H9 (cell line): ENCODE results near the gene PLA2G2E. TPM values are rescaled to one million over a fixed set of nuclear protein-coding genes. Genes with fewer than 3 reads are reported as not detected.

Experiments used
- DNase-seq: peaks from one replicate; pipeline ENCODE4 v3.0.0-alpha.2; 2017
- H2AFZ ChIP-seq: one replicate; pipeline ENCODE4 v1.6.1; 2013; ENCODE audit warnings: mild to moderate bottlenecking, low read length, control low read depth, moderate library complexity
- H2AK5ac ChIP-seq: 2 replicates; pipeline ENCODE4 v1.6.1; 2013; ENCODE audit warnings: low read length, control low read depth, mixed read lengths; ENCODE audit not compliant: insufficient read length
- H2BK120ac ChIP-seq: one replicate; pipeline ENCODE4 v1.6.1; 2013; ENCODE audit warnings: low read depth, mild to moderate bottlenecking, low read length, control low read depth, inconsistent platforms; ENCODE audit not compliant: poor library complexity, severe bottlenecking
- H2BK12ac ChIP-seq: 2 replicates; pipeline ENCODE4 v1.6.1; 2013; ENCODE audit warnings: low read length, control low read depth, mixed read lengths, low read depth; ENCODE audit not compliant: insufficient read length
- H2BK15ac ChIP-seq: 2 replicates; pipeline ENCODE4 v1.6.1; 2013; ENCODE audit warnings: low read depth, low read length, control low read depth
- H2BK20ac ChIP-seq: one replicate; pipeline ENCODE4 v1.6.1; 2013; ENCODE audit warnings: low read depth, mild to moderate bottlenecking, low read length, control low read depth, inconsistent platforms; ENCODE audit not compliant: poor library complexity, severe bottlenecking
- H2BK5ac ChIP-seq: 2 replicates; pipeline ENCODE4 v1.6.1; 2013; ENCODE audit warnings: low read length, control low read depth, mixed read lengths; ENCODE audit not compliant: insufficient read length
- H3K14ac ChIP-seq: 2 replicates; pipeline ENCODE4 v1.6.1; 2013; ENCODE audit warnings: low read length, control low read depth; ENCODE audit not compliant: insufficient read depth
- H3K18ac ChIP-seq: 2 replicates; pipeline ENCODE4 v1.6.1; 2013; ENCODE audit warnings: low read depth, mild to moderate bottlenecking, mixed read lengths, low read length, control low read depth; ENCODE audit not compliant: insufficient read length
- H3K23ac ChIP-seq: 2 replicates; pipeline ENCODE4 v1.6.1; 2013; ENCODE audit warnings: low read length, control low read depth, mixed read lengths, low read depth; ENCODE audit not compliant: insufficient read length
- H3K23me2 ChIP-seq: 2 replicates; pipeline ENCODE4 v1.6.1; 2013; ENCODE audit warnings: low read depth, mild to moderate bottlenecking, mixed read lengths, low read length, control low read depth; ENCODE audit not compliant: insufficient read length, poor library complexity, severe bottlenecking
- H3K27ac ChIP-seq: 2 replicates; pipeline ENCODE4 v1.5.1; 2013; ENCODE audit warnings: low read length, control low read depth, mixed read lengths, low read depth; ENCODE audit not compliant: insufficient read length
- H3K27me3 ChIP-seq: 2 replicates; pipeline ENCODE4 v1.6.1; 2013; ENCODE audit warnings: low read length, control low read depth, inconsistent platforms; ENCODE audit not compliant: insufficient read depth
- H3K4ac ChIP-seq: 2 replicates; pipeline ENCODE4 v1.6.1; 2013; ENCODE audit warnings: low read depth, mild to moderate bottlenecking, control low read depth, inconsistent platforms, low read length, moderate library complexity
- H3K4me1 ChIP-seq: 2 replicates; pipeline ENCODE4 v1.6.1; 2013; ENCODE audit warnings: low read length, control low read depth, inconsistent platforms; ENCODE audit not compliant: insufficient read depth
- H3K4me2 ChIP-seq: 2 replicates; pipeline ENCODE4 v1.6.1; 2013; ENCODE audit warnings: low read length, control low read depth, mixed read lengths; ENCODE audit not compliant: insufficient read length, insufficient read depth
- H3K56ac ChIP-seq: 2 replicates; pipeline ENCODE4 v1.6.1; 2013; ENCODE audit warnings: low read depth, mild to moderate bottlenecking, mixed read lengths, low read length, control low read depth; ENCODE audit not compliant: insufficient read length
- H3K79me1 ChIP-seq: 2 replicates; pipeline ENCODE4 v1.6.1; 2013; ENCODE audit warnings: low read depth, mild to moderate bottlenecking, moderate library complexity, low read length, control low read depth, inconsistent platforms; ENCODE audit not compliant: insufficient read depth, poor library complexity, severe bottlenecking
- H3K79me2 ChIP-seq: 2 replicates; pipeline ENCODE4 v1.6.1; 2013; ENCODE audit warnings: low read length, control low read depth, inconsistent platforms; ENCODE audit not compliant: insufficient read depth
- H3K9ac ChIP-seq: 2 replicates; pipeline ENCODE4 v1.6.1; 2013; ENCODE audit warnings: low read length, control low read depth, mixed read lengths; ENCODE audit not compliant: insufficient read length; ENCODE audit errors: extremely low read depth
- H3K9me3 ChIP-seq: one replicate; pipeline ENCODE4 v1.6.1; 2013; ENCODE audit warnings: low read depth, low read length, inconsistent platforms; ENCODE audit not compliant: control insufficient read depth
- H3T11ph ChIP-seq: one replicate; pipeline ENCODE4 v1.6.1; 2013; ENCODE audit warnings: mild to moderate bottlenecking, low read length, control low read depth, inconsistent platforms
- H4K20me1 ChIP-seq: one replicate; pipeline ENCODE4 v1.6.1; 2013; ENCODE audit not compliant: control insufficient read depth, insufficient read length, insufficient read depth
- H4K5ac ChIP-seq: 2 replicates; pipeline ENCODE4 v1.6.1; 2013; ENCODE audit warnings: low read depth, mild to moderate bottlenecking, mixed read lengths, low read length, control low read depth; ENCODE audit not compliant: insufficient read length
- H4K8ac ChIP-seq: replicated peaks from 2 replicates; pipeline ENCODE4 v1.6.1; 2013; ENCODE audit warnings: low read length, control low read depth, mixed read lengths, low read depth; ENCODE audit not compliant: insufficient read length
- H4K91ac ChIP-seq: 2 replicates; pipeline ENCODE4 v1.6.1; 2013; ENCODE audit warnings: low read depth, mild to moderate bottlenecking, moderate library complexity, mixed read lengths, low read length, control low read depth; ENCODE audit not compliant: insufficient read length
- H3K27ac Mint-ChIP-seq, 3 experiments: 2 replicates in 2 of 3; 3 replicates in 1 of 3; pipeline ENCODE4 v1.8.0; 2020 to 2021; ENCODE audit warnings: mixed read lengths in 3 of 3, mild to moderate bottlenecking in 1 of 3, moderate library complexity in 1 of 3
- H3K27me3 Mint-ChIP-seq: 2 replicates; pipeline ENCODE4 v1.8.0; 2021; ENCODE audit warnings: low read depth, mild to moderate bottlenecking, moderate library complexity, mixed read lengths
- H3K36me3 Mint-ChIP-seq, 3 experiments: 2 replicates in 2 of 3; 3 replicates in 1 of 3; pipeline ENCODE4 v1.8.0; 2020 to 2021; ENCODE audit warnings: low read depth in 3 of 3, mixed read lengths in 3 of 3; ENCODE audit not compliant: insufficient read depth in 1 of 3
- H3K4me1 Mint-ChIP-seq, 2 experiments: 2 replicates each; pipeline ENCODE4 v1.8.0; 2020; ENCODE audit warnings: mixed read lengths in 2 of 2
- H3K4me3 Mint-ChIP-seq, 2 experiments: 2 replicates in 1 of 2; 3 replicates in 1 of 2; pipeline ENCODE4 v1.8.0; 2020 to 2021; ENCODE audit warnings: mild to moderate bottlenecking in 2 of 2, mixed read lengths in 2 of 2, moderate library complexity in 1 of 2
- H3K9me3 Mint-ChIP-seq, 2 experiments: 2 replicates in 1 of 2; 3 replicates in 1 of 2; pipeline ENCODE4 v1.8.0; 2020; ENCODE audit warnings: mild to moderate bottlenecking in 2 of 2, mixed read lengths in 2 of 2, moderate library complexity in 1 of 2
- WGBS: extraction: QIAGEN DNeasy Blood & Tissue Kit; methylation state at CpG from one replicate; pipeline ENCODE4 v1.1.7; 2013; ENCODE audit warnings: missing lambda C conversion rate, low lambda C conversion rate, mixed read lengths; ENCODE audit not compliant: insufficient read length; ENCODE audit errors: extremely low coverage; 5-methylcytosine and 5-hydroxymethylcytosine counted together
- total RNA-seq: library from RNA; stranded (reverse); gene quantifications from 2 replicates; pipeline ENCODE4 v1.2.1, GENCODE V29; 2021
- TF ChIP-seq, protein P1 (sequence below): fragments of 200-600 bp; sonication (generic); conservative IDR thresholded peaks from 3 replicates; pipeline ENCODE4 v1.8.0; 2021; ENCODE audit warnings: antibody characterized with exemption, mild to moderate bottlenecking

Gene PLA2G2E
- total RNA-seq, 1 experiment from 2014 or later = not detected

DNA sequence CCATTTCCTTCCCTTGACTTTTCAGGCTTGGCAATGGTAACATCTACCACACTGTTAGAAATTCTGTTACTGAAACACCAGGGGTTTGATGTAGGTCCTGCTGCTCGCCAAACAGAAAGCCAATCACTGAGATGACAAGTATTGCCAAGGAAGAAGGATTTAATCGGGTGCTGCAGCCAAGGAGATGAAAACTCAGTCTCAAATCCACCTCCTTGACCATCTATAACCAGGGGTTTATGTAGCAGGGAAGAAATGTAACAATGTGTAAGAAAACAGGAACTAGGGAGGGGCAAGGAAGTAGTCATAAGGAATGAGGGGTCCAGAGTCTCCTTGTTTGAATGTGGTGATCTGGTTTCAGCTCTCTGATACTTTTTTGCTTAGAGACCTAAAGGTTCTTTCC lies 30.6 kb upstream of the PLA2G2E start:
- no peak overlapping the region for H3K27ac ChIP-seq
- H3K79me1 ChIP-seq = no peaks in the 10 kb centered on the region
- no peaks in the 10 kb centered on the region for H3K79me2 ChIP-seq
- H2AFZ ChIP-seq = no peak overlapping the region
- H4K20me1 ChIP-seq = no peaks in the 10 kb centered on the region
- H3K23ac ChIP-seq = no peak overlapping the region
- Mint-ChIP-seq H3K36me3 (peaks cover 0 to 6% (median 5%) of the 10 kb centered on the region in 3 experiments; a peak in 5 of 7 replicates), H3K27me3 (peaks cover 19% of the 10 kb centered on the region), H3K27ac (no peak overlapping the region), H3K4me1 (peaks cover 14 to 15% of the 10 kb centered on the region in 2 experiments), H3K4me3 (no peak overlapping the region), H3K9me3 (peaks cover 14 to 16% of the 10 kb centered on the region in 2 experiments; a peak in 4 of 5 replicates)
- 0 out of 2 replicates have a peak, but pooled peaks cover under 1% of the 10 kb centered on the region for H3K27me3 ChIP-seq
- H3K18ac ChIP-seq = no peak overlapping the region
- TF ChIP-seq, protein P1, sequence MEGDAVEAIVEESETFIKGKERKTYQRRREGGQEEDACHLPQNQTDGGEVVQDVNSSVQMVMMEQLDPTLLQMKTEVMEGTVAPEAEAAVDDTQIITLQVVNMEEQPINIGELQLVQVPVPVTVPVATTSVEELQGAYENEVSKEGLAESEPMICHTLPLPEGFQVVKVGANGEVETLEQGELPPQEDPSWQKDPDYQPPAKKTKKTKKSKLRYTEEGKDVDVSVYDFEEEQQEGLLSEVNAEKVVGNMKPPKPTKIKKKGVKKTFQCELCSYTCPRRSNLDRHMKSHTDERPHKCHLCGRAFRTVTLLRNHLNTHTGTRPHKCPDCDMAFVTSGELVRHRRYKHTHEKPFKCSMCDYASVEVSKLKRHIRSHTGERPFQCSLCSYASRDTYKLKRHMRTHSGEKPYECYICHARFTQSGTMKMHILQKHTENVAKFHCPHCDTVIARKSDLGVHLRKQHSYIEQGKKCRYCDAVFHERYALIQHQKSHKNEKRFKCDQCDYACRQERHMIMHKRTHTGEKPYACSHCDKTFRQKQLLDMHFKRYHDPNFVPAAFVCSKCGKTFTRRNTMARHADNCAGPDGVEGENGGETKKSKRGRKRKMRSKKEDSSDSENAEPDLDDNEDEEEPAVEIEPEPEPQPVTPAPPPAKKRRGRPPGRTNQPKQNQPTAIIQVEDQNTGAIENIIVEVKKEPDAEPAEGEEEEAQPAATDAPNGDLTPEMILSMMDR = no peak
- no peak for DNase-seq
- H3K14ac ChIP-seq = no peak overlapping the region
- no peak overlapping the region for H3K4me2 ChIP-seq
- H4K5ac ChIP-seq = no peak overlapping the region
- no peak overlapping the region for H2BK120ac ChIP-seq
- peaks cover 4% of the 10 kb centered on the region; the same call in 1 of the 2 replicates for H3K4me1 ChIP-seq
- no peak overlapping the region for H3K4ac ChIP-seq
- H3K56ac ChIP-seq = no peak overlapping the region
- H4K8ac ChIP-seq = no peak overlapping the region
- no peak overlapping the region for H2BK5ac ChIP-seq
- no peak overlapping the region for H4K91ac ChIP-seq
- H2BK12ac ChIP-seq = no peak overlapping the region
- WGBS = no CpG with 5 or more reads among the region's 2 CpGs
- peaks cover 13% of the 10 kb centered on the region for H3K9me3 ChIP-seq
- no peak overlapping the region for H2BK20ac ChIP-seq
- H3T11ph ChIP-seq = no peak overlapping the region
- H3K9ac ChIP-seq = no peak overlapping the region
- no peak overlapping the region for H2AK5ac ChIP-seq
- H3K23me2 ChIP-seq = no peaks in the 10 kb centered on the region
- H2BK15ac ChIP-seq = no peak overlapping the region
